ENCODE measurements around the gene DOCK9. TPM values are rescaled to one million over a fixed set of nuclear protein-coding genes. Genes with fewer than 3 reads are reported as not detected.

DOCK9 gene
- polyA plus RNA-seq, 3 donors, result 0.01 TPM; not detected in 2

- DNase-seq, result no peak
- H3K4me3 ChIP-seq (replicated peaks in 1 of 3; ENCODE audit: low read depth in 2 of 3, low read length in 3 of 3), result no peak overlapping the region
- intact Hi-C loops (cut with micrococcal nuclease), result no loop called here
- H3K4me2 ChIP-seq (replicated peaks; ENCODE audit: extremely low read depth, low read length, poor library complexity, severe bottlenecking), result no peak overlapping the region
- H3K9me3 ChIP-seq (replicated peaks in 1 of 2; ENCODE audit: control insufficient read depth in 1 of 2, insufficient read depth in 1 of 2, low read length in 2 of 2), result no peaks in the 10 kb centered on the region
- no peaks in the 10 kb centered on the region for H4K20me1 ChIP-seq (ENCODE audit: insufficient read depth, low read length)
- TF ChIP-seq CTCF (IDR thresholded peaks at IDR 0.05), result no peak
- no peaks in the 10 kb centered on the region for H3K4me1 ChIP-seq (ENCODE audit: control insufficient read depth in 1 of 2, insufficient read depth in 2 of 2, low read length in 2 of 2)
- Mint-ChIP-seq H3K36me3 (no peaks in the 10 kb centered on the region), H3K4me1 (no peaks in the 10 kb centered on the region), H3K27me3 (ENCODE audit: low read depth in 3 of 3) (peaks cover 8 to 16% (median 9%) of the 10 kb centered on the region in 3 donors), H3K9me3 (peaks cover 0 to 5% (median 0%) of the 10 kb centered on the region in 7 donors), H3K27ac (peak overlapping the region in 1 of 7 donors; percentile 33), H3K4me3 (no peak overlapping the region)
- H3K27ac ChIP-seq (ENCODE audit: low read depth in 1 of 2, low read length in 2 of 2), result no peak overlapping the region
- H2AFZ ChIP-seq (ENCODE audit: insufficient read depth, low read depth, low read length, poor library complexity, severe bottlenecking), result no peak overlapping the region
- H3K79me2 ChIP-seq (ENCODE audit: insufficient read depth, low read length), result no peaks in the 10 kb centered on the region
- no peaks in the 10 kb centered on the region for H3K36me3 ChIP-seq (replicated peaks in 1 of 2; ENCODE audit: control insufficient read depth in 1 of 2, insufficient read depth in 2 of 2, low read length in 2 of 2)
- 84% methylated on average over 8 of the region's 11 CpGs for WGBS (ENCODE audit: insufficient coverage)
- no peak overlapping the region for H3K9ac ChIP-seq (ENCODE audit: insufficient read depth, low read length, poor library complexity, severe bottlenecking)
- no peaks in the 10 kb centered on the region for H3K27me3 ChIP-seq (ENCODE audit: control insufficient read depth in 2 of 2, insufficient read depth in 2 of 2, low read length in 2 of 2)
Observed at GRCh38 chr13:98781470-98781869, 196.4 kb downstream of the DOCK9 start.

GRCh38 chr13:98781045-98781444 lies 196.8 kb downstream of the DOCK9 start:
- TF ChIP-seq CTCF (IDR thresholded peaks at IDR 0.05), result no peak
- Histone ChIP-seq H2AFZ (ENCODE audit: insufficient read depth, low read depth, low read length, poor library complexity, severe bottlenecking) (no peak overlapping the region), H3K4me1 (ENCODE audit: control insufficient read depth in 1 of 2, insufficient read depth in 2 of 2, low read length in 2 of 2) (no peaks in the 10 kb centered on the region), H4K20me1 (ENCODE audit: insufficient read depth, low read length) (no peaks in the 10 kb centered on the region), H3K79me2 (ENCODE audit: insufficient read depth, low read length) (no peaks in the 10 kb centered on the region), H3K9me3 (replicated peaks in 1 of 2; ENCODE audit: control insufficient read depth in 1 of 2, insufficient read depth in 1 of 2, low read length in 2 of 2) (no peaks in the 10 kb centered on the region), H3K9ac (ENCODE audit: insufficient read depth, low read length, poor library complexity, severe bottlenecking) (no peak overlapping the region), H3K27me3 (ENCODE audit: control insufficient read depth in 2 of 2, insufficient read depth in 2 of 2, low read length in 2 of 2) (no peaks in the 10 kb centered on the region), H3K4me3 (replicated peaks in 1 of 3; ENCODE audit: low read depth in 2 of 3, low read length in 3 of 3) (no peak overlapping the region), H3K27ac (ENCODE audit: low read depth in 1 of 2, low read length in 2 of 2) (no peak overlapping the region), H3K36me3 (replicated peaks in 1 of 2; ENCODE audit: control insufficient read depth in 1 of 2, insufficient read depth in 2 of 2, low read length in 2 of 2) (no peaks in the 10 kb centered on the region), H3K4me2 (replicated peaks; ENCODE audit: extremely low read depth, low read length, poor library complexity, severe bottlenecking) (no peak overlapping the region)
- Mint-ChIP-seq H3K27me3 (ENCODE audit: low read depth in 3 of 3) (peaks cover 8 to 13% (median 9%) of the 10 kb centered on the region in 3 donors), H3K4me1 (no peaks in the 10 kb centered on the region), H3K36me3 (no peaks in the 10 kb centered on the region), H3K4me3 (no peak overlapping the region), H3K27ac (peak overlapping the region in 1 of 7 donors; percentile 33), H3K9me3 (peaks cover 0 to 5% (median 0%) of the 10 kb centered on the region in 7 donors)
- 93% methylated on average over 8 of the region's 11 CpGs for WGBS (ENCODE audit: insufficient coverage)
- no peak for DNase-seq
- intact Hi-C loops (cut with micrococcal nuclease), result no loop called here

Data from CD14-positive monocyte (primary cell).